Caco-2 (cell line): ENCODE measurements around the gene ADAMTSL2. TPM values are rescaled to one million over a fixed set of nuclear protein-coding genes. Genes with fewer than 3 reads are reported as not detected.
"Not testable (repeated sequence)": the region's sequence is repeated elsewhere in the genome, so short reads cannot be mapped to it uniquely, and the experiment has no call there.

Experiments
- BruUV-seq: library from RNA; stranded (reverse); fragments of 400-500 nt; replicated peaks from 2 replicates; lab custom pipeline; 2021; lab: Mats Ljungman, UMichigan
- CTCF ChIA-PET: fragments of 300-600 bp; sonication (Branson Sonifier 250); formaldehyde crosslinking; loops from one replicate; lab custom pipeline; 2022; ENCODE audit warnings: antibody characterized with exemption; lab: Charles Lee
- POLR2A ChIA-PET: fragments of 300-600 bp; sonication (Branson Sonifier 250); formaldehyde crosslinking; loops from one replicate; lab custom pipeline; 2022; ENCODE audit warnings: antibody characterized with exemption; lab: Charles Lee
- DNase-seq, 2 experiments: peaks; one replicate each; pipeline versions ENCODE4 v3.0.0 to v3.0.0-alpha.2; 2020 to 2022
- H3K27me3 ChIP-seq: replicated peaks from 2 replicates; pipeline ENCODE4 v1.6.0; 2011; ENCODE audit warnings: low read length; ENCODE audit not compliant: control insufficient read depth, insufficient read depth
- H3K36me3 ChIP-seq: 2 replicates; pipeline ENCODE4 v1.5.1; 2011; ENCODE audit warnings: low read length; ENCODE audit not compliant: control insufficient read depth, insufficient read depth
- H3K4me1 ChIP-seq: fragments of 250-450 bp; sonication (Bioruptor Pico); 2 replicates; pipeline ENCODE4 v1.5.1; 2020; ENCODE audit warnings: mild to moderate bottlenecking
- H3K4me3 ChIP-seq: 2 replicates; pipeline ENCODE4 v1.5.1; 2011; ENCODE audit warnings: low read depth, mild to moderate bottlenecking, control low read depth, low read length
- H3K9me3 ChIP-seq: fragments of 250-450 bp; sonication (Bioruptor Pico); 2 replicates; pipeline ENCODE4 v1.5.1; 2020; ENCODE audit warnings: mild to moderate bottlenecking, moderate library complexity
- H3K27ac Mint-ChIP-seq: one replicate; pipeline ENCODE4 v1.8.0; 2022; ENCODE audit warnings: mixed read lengths; ENCODE audit not compliant: unreplicated experiment
- H3K27me3 Mint-ChIP-seq: one replicate; pipeline ENCODE4 v1.8.0; 2022; ENCODE audit warnings: mixed read lengths; ENCODE audit not compliant: insufficient read depth, unreplicated experiment
- H3K36me3 Mint-ChIP-seq: one replicate; pipeline ENCODE4 v1.8.0; 2022; ENCODE audit warnings: mild to moderate bottlenecking, mixed read lengths; ENCODE audit not compliant: insufficient read depth, unreplicated experiment
- H3K4me1 Mint-ChIP-seq: one replicate; pipeline ENCODE4 v1.8.0; 2022; ENCODE audit warnings: low read depth, mixed read lengths; ENCODE audit not compliant: unreplicated experiment
- H3K4me3 Mint-ChIP-seq: one replicate; pipeline ENCODE4 v1.8.0; 2022; ENCODE audit warnings: mild to moderate bottlenecking, moderate library complexity, mixed read lengths; ENCODE audit not compliant: unreplicated experiment
- H3K9me3 Mint-ChIP-seq: one replicate; pipeline ENCODE4 v1.8.0; 2022; ENCODE audit warnings: mixed read lengths; ENCODE audit not compliant: unreplicated experiment
- CTCF ChIP-seq, 2 experiments: fragments of 200-600 bp in 1 of 2; IDR thresholded peaks; 1 replicate in 1 of 2; 2 replicates in 1 of 2; pipeline versions ENCODE4 v1.5.1 to v1.8.0; 2011 to 2022; ENCODE audit warnings: antibody characterized with exemption in 1 of 2, control low read depth in 1 of 2, inconsistent platforms in 1 of 2, low read depth in 1 of 2, low read length in 1 of 2, mild to moderate bottlenecking in 1 of 2, moderate library complexity in 1 of 2; ENCODE audit not compliant: insufficient read depth in 1 of 2, severe bottlenecking in 1 of 2, unreplicated experiment in 1 of 2
- intact Hi-C: fragments of 100-400 bp; cut with micrococcal nuclease; formaldehyde crosslinking; loops from one replicate; pipeline ENCODE4 v1.10.0; 2022; ENCODE audit not compliant: unreplicated experiment
- total RNA-seq: library from RNA; stranded (reverse); gene quantifications from 2 replicates; pipeline ENCODE4 v1.2.3, GENCODE V29; 2022

ADAMTSL2 gene
- total RNA-seq, 1 experiment from 2014 or later: 0.68 TPM

GRCh38 chr9:133563291-133563796 lies 28.8 kb downstream of the ADAMTSL2 start:
- intact Hi-C loops: no loop called here
- Mint-ChIP-seq H3K27ac (no peak overlapping the region), H3K9me3 (no peaks in the 10 kb centered on the region), H3K27me3 (peaks cover 5% of the 10 kb centered on the region), H3K4me3 (no peak overlapping the region), H3K4me1 (peaks cover 13% of the 10 kb centered on the region), H3K36me3 (no peaks in the 10 kb centered on the region)
- no peaks in the 10 kb centered on the region for H3K27me3 ChIP-seq
- no peak for TF ChIP-seq CTCF (IDR thresholded peaks at IDR 0.05; ENCODE audit: insufficient read depth in 1 of 2, low read depth in 1 of 2, low read length in 1 of 2, severe bottlenecking in 1 of 2, unreplicated experiment in 1 of 2)
- ChIA-PET CTCF (no interaction called here), POLR2A (no interaction called here)
- H3K9me3 ChIP-seq: no peaks in the 10 kb centered on the region
- BruUV-seq: no TSS peak
- no peaks in the 10 kb centered on the region for H3K36me3 ChIP-seq
- H3K4me3 ChIP-seq: no peak overlapping the region
- DNase-seq: peak; percentile 16 to 56
- H3K4me1 ChIP-seq: peaks cover 6% of the 10 kb centered on the region; the same call in 1 of the 2 replicates

GRCh38 chr9:133563814-133564213 lies 29.3 kb downstream of the ADAMTSL2 start:
- H3K36me3 Mint-ChIP-seq, H3K27me3 Mint-ChIP-seq, intact Hi-C loops, CTCF ChIA-PET, H3K9me3 ChIP-seq, H3K27ac Mint-ChIP-seq, H3K4me3 ChIP-seq, H3K27me3 ChIP-seq, H3K4me3 Mint-ChIP-seq, BruUV-seq, H3K4me1 ChIP-seq, H3K36me3 ChIP-seq, H3K4me1 Mint-ChIP-seq, H3K9me3 Mint-ChIP-seq, POLR2A ChIA-PET, DNase-seq: not testable (repeated sequence)

GRCh38 chr9:133564451-133565116 lies 30.1 kb downstream of the ADAMTSL2 start:
- Histone ChIP-seq H3K27me3 (no peaks in the 10 kb centered on the region), H3K4me3 (no peak overlapping the region), H3K4me1 (peaks cover 6% of the 10 kb centered on the region; the same call in 1 of the 2 replicates), H3K36me3 (no peaks in the 10 kb centered on the region), H3K9me3 (no peaks in the 10 kb centered on the region)
- CTCF ChIA-PET: no interaction called here
- intact Hi-C loops: no loop called here
- Mint-ChIP-seq H3K4me3 (no peak overlapping the region), H3K4me1 (peaks cover 7% of the 10 kb centered on the region), H3K36me3 (no peaks in the 10 kb centered on the region), H3K9me3 (no peaks in the 10 kb centered on the region), H3K27ac (no peak overlapping the region), H3K27me3 (peaks cover 5% of the 10 kb centered on the region)
- no TSS peak for BruUV-seq
- no peak for TF ChIP-seq CTCF (IDR thresholded peaks at IDR 0.05; ENCODE audit: insufficient read depth in 1 of 2, low read depth in 1 of 2, low read length in 1 of 2, severe bottlenecking in 1 of 2, unreplicated experiment in 1 of 2)
- no peak for DNase-seq
- POLR2A ChIA-PET: no interaction called here
